Heart left ventricle (tissue), 13 donors: ENCODE results near the gene ZNF674.

Experiments used
- CTCF ChIP-seq, 12 donors: fragments of 200-600 bp; sonication (generic) in 4 of 12; IDR thresholded peaks; one replicate each; pipeline versions ENCODE4 v1.5.0 to v1.8.0; 2018 to 2022; ENCODE audit warnings: antibody characterized with exemption in 12 of 12, mild to moderate bottlenecking in 5 of 12
- POLR2A ChIP-seq, 2 donors: fragments of 450-650 bp; IDR thresholded peaks; one replicate each; pipeline ENCODE4 v1.6.1; 2017; ENCODE audit warnings: antibody characterized with exemption in 2 of 2, mild to moderate bottlenecking in 2 of 2, moderate library complexity in 2 of 2
- donor health status: ischemic (EF 13 %, LVEDD 7.1; RV severe dilation, severe dysfunction).
- donor health status: DM: no; HTN: yes; CAD: no.
- donor health status: DM: no; HTN: no; CAD: no.
- donor health status: ischemic (EF 25% LVEDD 6.9; RV normal size, moderate dysfunction).
- donor health status: ischemic (EF 25% LVEDD 5.7; RV mildly dilated, moderate dysfunction).
- donor health status: ischemic (EF 35%, LVEDD 5.7; RV mildly dilated, moderate dysfunction).
- donor health status: nonischemic (EF 11% LVEDD 7.7; RV severe dilation, severe dysfunction).
- donor health status: DM: yes; HTN: yes; CAD: no.
- donor health status: PGD.
- donor health status: ischemic (EF 29% LVEDD 5.4; RV normal size, mild dysfunction).
- donor health status: nonischemic (EF 23%, LVEDD 6.1; RV moderate dilation, normal function).

DNA sequence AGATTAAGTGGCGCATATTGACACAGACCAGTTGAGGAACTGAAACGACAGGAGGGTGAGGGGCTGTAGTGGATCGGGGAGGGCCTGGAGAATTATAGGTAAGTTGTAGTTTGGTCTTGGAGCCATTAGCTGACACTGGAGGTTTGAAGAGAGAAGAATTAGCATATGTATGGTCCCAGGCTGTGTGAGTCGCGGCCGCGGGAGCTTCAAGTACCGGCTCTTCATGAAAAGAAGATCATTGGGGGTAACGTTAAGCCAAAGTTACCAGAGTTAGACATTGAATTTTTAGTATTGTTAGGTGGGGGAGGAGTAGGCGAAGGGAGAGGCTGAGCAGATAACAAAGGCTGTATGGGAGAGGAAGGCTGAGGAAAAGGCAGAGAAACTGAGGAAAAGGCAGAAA is 56.5 kb downstream of the ZNF674 start:
- TF ChIP-seq CTCF (IDR thresholded peaks at IDR 0.05) (no peak), POLR2A (IDR thresholded peaks at IDR 0.05) (no peak)
